ENCODE data around the gene CCDC138. TPM values are rescaled to one million over a fixed set of nuclear protein-coding genes. Genes with fewer than 3 reads are reported as not detected.
A peak's percentile ranks its signal among the peaks of the same experiment; 100 is the strongest.

CCDC138 gene
- polyA plus RNA-seq, 1 donor: 6.2 TPM

GRCh38 chr2:108824316-108825070 lies 37.9 kb downstream of the CCDC138 start:
- no peak overlapping the region for H3K27ac ChIP-seq (ENCODE audit: low read length)
- no peaks in the 10 kb centered on the region for H3K4me1 ChIP-seq (ENCODE audit: control insufficient read depth, insufficient read depth, low read length)
- peaks cover 9% of the 10 kb centered on the region for H3K9me3 ChIP-seq (ENCODE audit: control insufficient read depth, low read depth, low read length)
- H3K27me3 ChIP-seq (ENCODE audit: control insufficient read depth, insufficient read depth, low read length): no peaks in the 10 kb centered on the region
- no peak overlapping the region for H3K4me3 ChIP-seq (ENCODE audit: low read length)
- peaks cover under 1% of the 10 kb centered on the region for H3K36me3 ChIP-seq (ENCODE audit: control insufficient read depth, insufficient read depth, low read length)
- no peak for DNase-seq
- WGBS (ENCODE audit: insufficient coverage, low lambda C conversion rate): 100% methylated on average over 3 of the region's 5 CpGs

DNA sequence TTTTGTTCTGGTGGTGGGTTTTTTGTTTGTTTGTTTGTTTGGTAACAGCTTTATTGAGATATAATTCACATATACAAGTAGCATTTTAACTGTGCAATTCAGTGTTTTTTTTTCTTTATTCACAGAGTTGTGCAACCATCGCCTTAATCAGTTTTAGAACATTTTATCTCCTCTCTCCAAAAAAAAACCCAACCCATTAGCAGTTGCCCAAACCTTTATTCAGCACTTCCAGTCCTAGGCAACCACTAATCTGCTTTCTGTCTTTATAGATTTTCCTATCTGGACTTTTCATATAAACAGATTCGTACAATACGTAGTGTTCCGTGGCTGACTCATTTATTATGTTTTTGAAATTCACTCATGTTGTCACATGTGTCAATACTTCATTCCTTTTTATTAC lies 38.7 kb downstream of the CCDC138 start:
- WGBS (ENCODE audit: insufficient coverage, low lambda C conversion rate): 100% methylated on average over 1 of the region's 4 CpGs

GRCh38 chr2:108825736-108826135 lies 39.2 kb downstream of the CCDC138 start:
- H3K4me1 ChIP-seq (ENCODE audit: control insufficient read depth, insufficient read depth, low read length): no peaks in the 10 kb centered on the region
- no peak overlapping the region for H3K4me3 ChIP-seq (ENCODE audit: low read length)
- 86% methylated on average over 1 of the region's 3 CpGs for WGBS (ENCODE audit: insufficient coverage, low lambda C conversion rate)
- peaks cover 5% of the 10 kb centered on the region for H3K9me3 ChIP-seq (ENCODE audit: control insufficient read depth, low read depth, low read length)
- DNase-seq: no peak
- H3K27ac ChIP-seq (ENCODE audit: low read length): no peak overlapping the region
- no peaks in the 10 kb centered on the region for H3K36me3 ChIP-seq (ENCODE audit: control insufficient read depth, insufficient read depth, low read length)
- no peaks in the 10 kb centered on the region for H3K27me3 ChIP-seq (ENCODE audit: control insufficient read depth, insufficient read depth, low read length)

More for the DNA sequence above, 38.7 kb downstream of the CCDC138 start:
- H3K4me3 ChIP-seq (ENCODE audit: low read length): no peak overlapping the region
- H3K27me3 ChIP-seq (ENCODE audit: control insufficient read depth, insufficient read depth, low read length): no peaks in the 10 kb centered on the region
- no peak for DNase-seq
- H3K4me1 ChIP-seq (ENCODE audit: control insufficient read depth, insufficient read depth, low read length): no peaks in the 10 kb centered on the region
- peaks cover 5% of the 10 kb centered on the region for H3K9me3 ChIP-seq (ENCODE audit: control insufficient read depth, low read depth, low read length)
- H3K27ac ChIP-seq (ENCODE audit: low read length): no peak overlapping the region
- no peaks in the 10 kb centered on the region for H3K36me3 ChIP-seq (ENCODE audit: control insufficient read depth, insufficient read depth, low read length)

DNA sequence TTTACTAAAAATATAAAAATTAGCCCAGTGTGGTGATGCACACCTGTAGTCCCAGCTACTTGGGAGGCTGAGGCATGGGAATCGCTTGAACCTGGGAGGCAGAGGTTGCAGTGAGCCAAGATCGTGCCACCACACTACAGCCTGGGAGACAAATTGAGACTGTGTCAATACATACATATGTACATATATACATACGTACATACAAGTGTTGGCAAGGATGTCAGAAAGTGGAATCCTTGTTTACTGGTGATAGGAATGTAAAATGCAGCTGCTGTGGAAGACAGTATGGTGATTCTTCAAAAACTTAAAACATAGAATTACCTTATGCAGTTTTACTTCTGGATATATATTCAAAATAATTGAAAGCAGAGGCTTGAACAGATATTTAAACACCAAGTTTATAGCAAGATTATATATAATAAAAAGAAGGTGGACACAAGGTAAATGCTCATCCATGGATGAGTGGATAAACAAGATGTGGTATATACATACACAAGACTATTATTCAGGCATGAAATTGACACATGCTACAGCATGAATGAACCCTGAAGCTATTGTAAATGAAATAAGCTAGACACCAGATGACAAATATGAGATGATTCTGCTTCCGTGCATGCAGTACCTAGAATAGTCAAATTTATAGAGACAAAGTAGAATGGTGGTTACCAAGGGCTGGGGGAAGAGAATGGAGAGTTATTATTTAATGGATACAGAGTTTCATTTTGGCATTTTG lies 43.2 kb downstream of the CCDC138 start:
- H3K27ac ChIP-seq (ENCODE audit: low read length): no peak overlapping the region
- no peaks in the 10 kb centered on the region for H3K9me3 ChIP-seq (ENCODE audit: control insufficient read depth, low read depth, low read length)
- H3K4me3 ChIP-seq (ENCODE audit: low read length): no peak overlapping the region
- no peaks in the 10 kb centered on the region for H3K4me1 ChIP-seq (ENCODE audit: control insufficient read depth, insufficient read depth, low read length)
- no CpG with 5 or more reads among the region's 4 CpGs for WGBS (ENCODE audit: insufficient coverage, low lambda C conversion rate)
- H3K36me3 ChIP-seq (ENCODE audit: control insufficient read depth, insufficient read depth, low read length): no peaks in the 10 kb centered on the region
- DNase-seq: no peak
- H3K27me3 ChIP-seq (ENCODE audit: control insufficient read depth, insufficient read depth, low read length): no peaks in the 10 kb centered on the region

GRCh38 chr2:108833219-108833618 lies 46.6 kb downstream of the CCDC138 start:
- Histone ChIP-seq H3K9me3 (ENCODE audit: control insufficient read depth, low read depth, low read length) (no peaks in the 10 kb centered on the region), H3K4me1 (ENCODE audit: control insufficient read depth, insufficient read depth, low read length) (no peaks in the 10 kb centered on the region), H3K4me3 (ENCODE audit: low read length) (no peak overlapping the region), H3K36me3 (ENCODE audit: control insufficient read depth, insufficient read depth, low read length) (no peaks in the 10 kb centered on the region), H3K27ac (ENCODE audit: low read length) (no peak overlapping the region), H3K27me3 (ENCODE audit: control insufficient read depth, insufficient read depth, low read length) (no peaks in the 10 kb centered on the region)
- peak in 1 of 2 donors; percentile 3 for DNase-seq

DNA sequence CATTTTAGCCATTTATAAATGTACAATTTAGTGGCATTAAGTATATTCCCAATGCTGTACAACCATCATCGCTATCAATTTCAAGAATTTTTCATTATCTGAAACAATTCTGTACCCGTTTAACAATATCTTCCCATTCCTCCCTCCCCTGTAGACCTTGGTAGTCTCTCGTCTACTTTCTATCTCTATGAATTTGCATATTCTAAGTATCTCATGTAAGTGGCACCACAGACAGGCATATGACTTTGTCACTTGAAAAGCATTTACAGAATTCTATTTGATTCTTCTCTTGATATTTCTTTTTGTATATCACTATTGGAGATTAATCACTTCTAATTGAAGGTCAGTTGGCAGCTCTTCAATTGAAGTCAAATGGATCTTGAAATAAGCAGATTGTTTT lies 48.0 kb downstream of the CCDC138 start:
- Histone ChIP-seq H3K4me3 (ENCODE audit: low read length) (no peak overlapping the region), H3K27me3 (ENCODE audit: control insufficient read depth, insufficient read depth, low read length) (no peaks in the 10 kb centered on the region), H3K36me3 (ENCODE audit: control insufficient read depth, insufficient read depth, low read length) (no peaks in the 10 kb centered on the region), H3K9me3 (ENCODE audit: control insufficient read depth, low read depth, low read length) (no peaks in the 10 kb centered on the region), H3K27ac (ENCODE audit: low read length) (no peak overlapping the region), H3K4me1 (ENCODE audit: control insufficient read depth, insufficient read depth, low read length) (no peaks in the 10 kb centered on the region)
- DNase-seq: no peak
- 100% methylated on average over 3 of the region's 3 CpGs for WGBS (ENCODE audit: insufficient coverage, low lambda C conversion rate)

DNA sequence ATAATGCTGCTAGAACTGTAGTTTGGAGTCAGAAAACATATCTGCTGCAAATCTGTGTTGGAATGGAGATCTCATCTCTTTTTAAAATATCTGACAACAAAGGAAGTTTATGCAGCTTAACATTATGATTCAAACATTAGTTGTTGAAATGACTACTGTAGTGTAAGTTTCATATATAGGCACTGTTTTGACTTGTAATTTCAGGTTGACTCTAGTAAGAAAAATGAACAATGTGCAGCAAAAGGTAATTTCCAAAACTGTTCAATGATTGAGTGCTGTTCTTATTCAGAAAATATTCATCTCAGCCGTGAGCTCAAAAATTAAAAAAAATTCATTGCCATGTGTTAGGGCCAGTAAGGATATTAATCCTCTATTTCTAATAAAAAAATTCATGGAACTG lies 48.5 kb downstream of the CCDC138 start:
- Histone ChIP-seq H3K4me1 (ENCODE audit: control insufficient read depth, insufficient read depth, low read length) (no peaks in the 10 kb centered on the region), H3K27me3 (ENCODE audit: control insufficient read depth, insufficient read depth, low read length) (no peaks in the 10 kb centered on the region), H3K9me3 (ENCODE audit: control insufficient read depth, low read depth, low read length) (no peaks in the 10 kb centered on the region), H3K36me3 (ENCODE audit: control insufficient read depth, insufficient read depth, low read length) (no peaks in the 10 kb centered on the region), H3K27ac (ENCODE audit: low read length) (no peak overlapping the region), H3K4me3 (ENCODE audit: low read length) (no peak overlapping the region)
- no CpG with 5 or more reads among the region's 1 CpG for WGBS (ENCODE audit: insufficient coverage, low lambda C conversion rate)
- DNase-seq: no peak

GRCh38 chr2:108837198-108837597 lies 50.6 kb downstream of the CCDC138 start:
- H3K27me3 ChIP-seq (ENCODE audit: control insufficient read depth, insufficient read depth, low read length): no peaks in the 10 kb centered on the region
- no peak overlapping the region for H3K4me3 ChIP-seq (ENCODE audit: low read length)
- H3K27ac ChIP-seq (ENCODE audit: low read length): no peak overlapping the region
- WGBS (ENCODE audit: insufficient coverage, low lambda C conversion rate): 100% methylated on average over 1 of the region's 7 CpGs
- peaks cover 3% of the 10 kb centered on the region for H3K36me3 ChIP-seq (ENCODE audit: control insufficient read depth, insufficient read depth, low read length)
- no peak for DNase-seq
- peaks cover 5% of the 10 kb centered on the region for H3K9me3 ChIP-seq (ENCODE audit: control insufficient read depth, low read depth, low read length)
- no peaks in the 10 kb centered on the region for H3K4me1 ChIP-seq (ENCODE audit: control insufficient read depth, insufficient read depth, low read length)

GRCh38 chr2:108841506-108841905 lies 54.9 kb downstream of the CCDC138 start:
- Histone ChIP-seq H3K27ac (ENCODE audit: low read length) (no peak overlapping the region), H3K9me3 (ENCODE audit: control insufficient read depth, low read depth, low read length) (peaks cover 5% of the 10 kb centered on the region), H3K4me1 (ENCODE audit: control insufficient read depth, insufficient read depth, low read length) (no peaks in the 10 kb centered on the region), H3K36me3 (ENCODE audit: control insufficient read depth, insufficient read depth, low read length) (peaks cover 3% of the 10 kb centered on the region), H3K4me3 (ENCODE audit: low read length) (no peak overlapping the region), H3K27me3 (ENCODE audit: control insufficient read depth, insufficient read depth, low read length) (no peaks in the 10 kb centered on the region)
- DNase-seq: no peak

GRCh38 chr2:108845923-108846322 lies 59.4 kb downstream of the CCDC138 start:
- peaks cover 8% of the 10 kb centered on the region for H3K36me3 ChIP-seq (ENCODE audit: control insufficient read depth, insufficient read depth, low read length)
- H3K27ac ChIP-seq (ENCODE audit: low read length): no peak overlapping the region
- no peak overlapping the region for H3K4me3 ChIP-seq (ENCODE audit: low read length)
- no peaks in the 10 kb centered on the region for H3K4me1 ChIP-seq (ENCODE audit: control insufficient read depth, insufficient read depth, low read length)
- H3K27me3 ChIP-seq (ENCODE audit: control insufficient read depth, insufficient read depth, low read length): no peaks in the 10 kb centered on the region
- no peak for DNase-seq
- H3K9me3 ChIP-seq (ENCODE audit: control insufficient read depth, low read depth, low read length): peaks cover 2% of the 10 kb centered on the region

- WGBS (ENCODE audit: insufficient coverage, low lambda C conversion rate): no CpG with 5 or more reads among the region's 1 CpG
- DNase-seq: no peak
- Histone ChIP-seq H3K9me3 (ENCODE audit: control insufficient read depth, low read depth, low read length) (no peaks in the 10 kb centered on the region), H3K36me3 (ENCODE audit: control insufficient read depth, insufficient read depth, low read length) (peaks cover 12% of the 10 kb centered on the region), H3K27ac (ENCODE audit: low read length) (no peak overlapping the region), H3K27me3 (ENCODE audit: control insufficient read depth, insufficient read depth, low read length) (no peaks in the 10 kb centered on the region), H3K4me3 (ENCODE audit: low read length) (no peak overlapping the region), H3K4me1 (ENCODE audit: control insufficient read depth, insufficient read depth, low read length) (no peaks in the 10 kb centered on the region)
These were observed 60.4 kb downstream of the CCDC138 start for GRCh38 chr2:108847000-108847399.
